Muscle of leg (tissue), 11 donors: ENCODE results near the gene STK32C. TPM values are rescaled to one million over a fixed set of nuclear protein-coding genes. Genes with fewer than 3 reads are reported as not detected.
"Not testable (repeated sequence)": the region's sequence is repeated elsewhere in the genome, so short reads cannot be mapped to it uniquely, and the experiment has no call there.

Experiments
- DNase-seq: peaks from one replicate; pipeline ENCODE4 v3.0.0; 2013
- H3K27ac ChIP-seq: one replicate; pipeline ENCODE4 v1.5.1; 2013; ENCODE audit warnings: mild to moderate bottlenecking, low read length, control low read depth
- H3K27me3 ChIP-seq: one replicate; pipeline ENCODE4 v1.6.1; 2013; ENCODE audit warnings: low read length; ENCODE audit not compliant: control insufficient read depth, insufficient read depth
- H3K36me3 ChIP-seq: one replicate; pipeline ENCODE4 v1.6.1; 2013; ENCODE audit warnings: low read length; ENCODE audit not compliant: control insufficient read depth, insufficient read depth
- H3K4me1 ChIP-seq: one replicate; pipeline ENCODE4 v1.6.1; 2013; ENCODE audit warnings: low read length; ENCODE audit not compliant: control insufficient read depth, insufficient read depth
- H3K4me3 ChIP-seq: one replicate; pipeline ENCODE4 v1.5.1; 2013; ENCODE audit warnings: low read length, control low read depth
- H3K9me3 ChIP-seq: replicated peaks from 2 replicates; pipeline ENCODE4 v1.6.1; 2013; ENCODE audit warnings: low read depth, low read length; ENCODE audit not compliant: control insufficient read depth
- WGBS: methylation state at CpG from one replicate; pipeline ENCODE4 v1.1.5; 2013; ENCODE audit warnings: missing lambda C conversion rate; ENCODE audit not compliant: insufficient coverage; 5-methylcytosine and 5-hydroxymethylcytosine counted together
- polyA plus RNA-seq, 8 donors: library from polyadenylated mRNA; unstranded; fragments of 120-200 nt; gene quantifications; one replicate each; pipeline versions ENCODE4 v1.2.1 to v1.2.3, GENCODE V29; 2013; ENCODE audit warnings: inconsistent platforms in 1 of 8, low replicate concordance in 1 of 8; ENCODE audit not compliant: insufficient read length in 8 of 8, insufficient read depth in 1 of 8
- total RNA-seq: library from RNA; stranded (reverse); fragments of 120-200 nt; gene quantifications from one replicate; pipeline ENCODE4 v1.2.4, GENCODE V29; 2013

Gene STK32C
- total and polyA plus RNA-seq, 9 donors = 9.4 to 14.7 (median 12.0) TPM

DNA sequence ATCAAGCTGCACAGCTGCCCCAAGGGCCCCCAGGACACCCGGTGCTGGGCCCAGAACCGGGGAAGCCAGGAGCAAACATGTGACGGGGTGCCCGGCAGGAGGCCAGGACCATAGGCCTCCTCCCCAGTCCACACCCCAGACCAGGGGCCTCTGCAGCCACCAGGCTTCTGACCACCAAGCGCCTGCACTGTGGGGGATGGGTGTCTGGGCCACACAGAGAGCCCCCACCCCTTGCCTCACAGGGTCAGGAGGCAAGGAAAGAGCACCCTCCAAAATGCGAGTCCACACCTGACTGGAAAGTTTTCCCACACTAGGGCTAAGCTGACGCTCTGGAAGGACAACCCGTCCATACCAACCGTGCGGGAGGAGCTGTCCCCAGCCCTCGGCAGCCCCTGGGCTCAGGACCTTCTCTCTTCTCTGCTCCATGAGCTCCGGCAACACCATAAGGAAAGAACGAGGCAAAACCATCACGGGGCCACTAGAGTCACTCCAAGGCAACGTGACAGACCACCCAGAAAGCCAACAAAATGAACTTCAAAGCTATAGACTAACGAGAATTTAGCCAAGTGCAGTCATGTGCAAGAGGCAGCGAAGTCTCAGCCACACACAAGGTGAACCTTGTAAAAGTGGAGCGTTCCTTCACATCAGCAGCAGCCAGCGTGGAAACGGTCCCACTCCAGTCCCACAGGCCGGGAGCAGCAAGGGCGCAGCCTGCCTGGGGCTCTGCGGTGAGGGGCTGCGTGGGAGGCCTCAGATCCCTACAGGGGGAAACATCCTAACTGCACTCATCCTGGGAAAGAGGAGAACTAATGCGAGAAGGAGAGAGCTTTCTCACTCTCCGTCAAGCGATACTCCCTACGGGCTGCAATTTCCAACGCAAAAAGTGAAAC lies 5.1 kb downstream of the STK32C start:
- Histone ChIP-seq H3K4me3 (no peak overlapping the region), H3K9me3 (no peaks in the 10 kb centered on the region), H3K27me3 (peaks cover 29% of the 10 kb centered on the region), H3K27ac (no peak overlapping the region), H3K36me3 (no peaks in the 10 kb centered on the region), H3K4me1 (peaks cover 13% of the 10 kb centered on the region)
- DNase-seq = no peak
- WGBS = 69% methylated on average over 14 of the region's 29 CpGs

DNA sequence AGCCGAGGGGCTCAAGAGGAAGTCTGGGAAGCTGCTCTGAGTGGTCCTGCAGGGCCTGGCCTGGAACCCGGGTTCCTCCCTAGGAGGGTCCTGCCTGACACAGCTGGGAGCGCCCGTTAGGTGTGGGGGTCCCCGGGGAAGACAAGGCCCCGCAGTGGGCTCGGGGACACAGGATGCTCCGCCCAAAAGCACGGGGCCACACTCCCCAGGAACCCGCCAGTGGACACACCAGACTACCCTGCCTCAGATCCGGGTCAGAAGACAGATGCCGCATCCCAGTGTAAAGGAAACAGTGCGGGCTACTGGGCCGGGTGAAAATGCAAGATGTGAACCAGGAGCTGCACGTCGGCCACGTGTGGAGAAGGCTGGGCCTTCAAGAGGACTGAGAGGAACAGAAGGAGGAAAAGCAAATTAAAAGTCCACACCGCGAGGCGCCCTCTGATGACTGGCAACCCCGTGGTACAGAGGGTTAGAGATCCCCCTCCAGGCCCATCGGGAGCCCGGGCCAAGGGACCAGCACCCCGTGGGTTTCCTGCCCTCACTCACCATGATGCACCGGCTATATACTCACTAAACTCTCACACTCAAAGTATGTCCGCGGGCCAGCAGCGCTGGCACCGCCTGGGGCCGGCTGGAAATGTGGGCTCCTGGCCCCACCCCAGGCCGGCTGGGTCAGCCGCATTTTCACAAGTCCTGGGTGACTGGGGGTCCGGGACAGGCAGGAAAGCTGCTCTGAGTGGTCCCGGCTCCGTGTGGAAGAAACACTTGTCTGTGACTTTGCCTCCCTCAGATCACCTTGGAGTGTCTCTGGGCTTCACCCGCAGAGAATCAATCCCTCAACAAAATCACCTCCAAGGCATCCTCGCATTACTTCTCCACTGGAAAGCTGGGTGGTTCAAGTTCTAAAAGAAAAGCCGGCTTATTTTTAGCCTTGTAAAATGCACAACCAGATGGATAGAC lies 6.1 kb downstream of the STK32C start:
- Histone ChIP-seq H3K27ac (no peak overlapping the region), H3K36me3 (no peaks in the 10 kb centered on the region), H3K4me1 (peaks cover 16% of the 10 kb centered on the region), H3K9me3 (no peaks in the 10 kb centered on the region), H3K27me3 (peaks cover 25% of the 10 kb centered on the region), H3K4me3 (no peak overlapping the region)
- WGBS = 88% methylated on average over 31 of the region's 38 CpGs
- no peak for DNase-seq

DNA sequence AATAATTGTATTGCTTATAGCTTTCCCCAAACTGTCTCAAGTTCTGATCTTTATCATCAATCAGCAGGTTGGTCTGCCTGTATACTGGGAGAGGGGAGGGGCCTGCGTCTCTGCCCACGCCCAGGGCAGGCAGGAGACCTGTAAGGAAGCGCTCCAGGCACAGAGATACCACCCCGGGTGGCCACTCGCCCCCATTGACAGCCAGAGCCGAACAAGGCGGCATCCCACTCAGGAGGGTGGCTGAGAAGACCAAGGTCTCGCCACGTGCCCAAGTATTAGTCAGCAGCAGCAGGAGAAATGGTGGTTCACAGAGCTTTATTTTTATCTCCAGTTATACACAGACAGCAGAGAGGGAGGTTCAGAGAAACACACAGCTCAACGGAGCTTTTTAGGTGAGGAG lies 7.2 kb downstream of the STK32C start:
- Histone ChIP-seq H3K36me3 (no peaks in the 10 kb centered on the region), H3K27ac (no peak overlapping the region), H3K27me3 (peaks cover 14% of the 10 kb centered on the region), H3K9me3 (no peaks in the 10 kb centered on the region), H3K4me3 (no peak overlapping the region), H3K4me1 (peaks cover 15% of the 10 kb centered on the region)
- WGBS = 74% methylated on average over 6 of the region's 10 CpGs
- no peak for DNase-seq

DNA sequence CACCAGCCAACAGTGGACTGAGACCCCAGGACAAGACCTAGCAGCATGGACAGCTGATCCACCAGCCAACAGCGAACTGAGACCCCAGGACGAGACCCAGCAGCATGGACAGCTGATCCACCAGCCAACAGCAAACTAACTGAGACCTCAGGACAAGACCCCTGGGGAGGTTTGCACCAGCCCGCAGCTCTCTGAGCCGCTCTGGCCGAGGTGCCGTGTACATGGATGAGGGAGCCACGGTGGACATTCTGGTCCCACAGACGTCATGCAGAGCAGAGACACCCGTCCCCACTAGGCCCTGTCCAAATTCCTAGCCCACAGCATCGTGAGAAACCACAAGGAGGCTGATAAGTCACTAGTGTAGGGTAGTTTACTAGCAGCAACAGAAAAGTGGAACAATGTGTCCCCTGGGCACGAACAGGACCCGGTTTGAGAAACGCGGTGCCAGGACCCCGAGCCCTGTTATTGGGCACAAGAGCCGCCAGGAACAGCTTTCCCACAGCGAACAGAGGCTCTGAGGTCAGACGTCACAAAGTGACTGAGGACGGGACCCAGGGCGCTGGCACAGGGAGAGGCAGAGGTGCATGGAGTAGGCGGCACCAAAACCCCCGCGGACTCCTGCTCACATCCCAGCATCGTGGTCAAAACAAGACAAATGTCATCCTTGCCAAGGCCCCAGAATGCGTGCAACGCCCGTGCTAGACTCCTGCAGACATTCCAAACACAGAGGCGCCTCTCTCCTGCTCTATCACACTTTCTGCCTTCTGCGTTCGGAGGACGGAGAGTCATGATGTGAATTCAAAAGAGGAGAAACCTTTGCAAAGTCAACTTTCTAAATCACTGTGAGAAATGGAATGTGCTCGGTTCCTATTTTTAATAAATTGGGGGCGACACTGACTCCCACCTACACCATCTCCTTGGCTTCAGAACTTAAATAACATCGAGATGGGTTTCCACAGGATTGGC lies 8.1 kb downstream of the STK32C start:
- no peaks in the 10 kb centered on the region for H3K9me3 ChIP-seq
- DNase-seq = no peak
- 87% methylated on average over 22 of the region's 34 CpGs for WGBS

DNA sequence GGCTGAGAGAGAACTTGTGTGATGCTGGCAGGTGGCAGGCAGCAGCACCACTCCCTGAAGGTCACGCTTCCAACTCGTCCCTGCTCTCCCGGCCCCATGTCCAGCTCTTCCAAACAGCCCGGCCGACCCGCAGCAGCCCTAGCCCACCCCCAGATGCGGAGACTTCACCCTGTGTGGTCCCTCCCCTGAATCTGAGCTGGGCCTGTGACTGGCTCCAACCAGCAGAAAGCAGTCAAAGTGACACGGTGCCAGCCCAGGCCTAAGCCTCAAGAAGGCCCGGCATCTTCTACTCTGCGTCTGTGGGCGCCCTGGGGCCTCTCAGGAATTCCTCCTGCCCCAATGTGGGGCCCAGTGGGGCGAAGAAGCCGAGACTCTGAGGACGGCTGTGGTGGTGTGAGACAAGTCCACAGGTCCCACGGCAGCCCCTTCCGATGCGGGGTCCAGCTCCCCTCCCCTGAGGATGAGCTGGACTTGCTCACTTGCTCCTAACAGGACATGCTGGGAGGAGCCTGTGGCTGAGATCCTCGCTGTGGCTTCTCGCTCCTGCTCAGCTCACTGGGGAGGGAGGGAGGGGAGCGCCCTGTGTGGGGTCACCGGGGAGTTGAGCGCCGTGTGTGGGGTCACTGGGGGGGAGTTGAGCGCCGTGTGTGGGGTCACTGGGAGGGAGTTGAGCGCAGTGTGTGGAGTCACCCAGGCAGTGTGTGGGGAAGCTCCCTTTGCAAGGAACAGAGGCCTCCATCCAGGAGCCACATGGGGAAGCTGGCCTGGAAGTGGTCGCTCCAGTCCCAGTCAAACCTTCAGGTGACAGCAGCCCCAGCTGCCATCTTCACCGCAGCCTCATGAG lies 9.5 kb downstream of the STK32C start:
- WGBS = 35% methylated on average over 23 of the region's 28 CpGs
- Histone ChIP-seq H3K9me3 (no peaks in the 10 kb centered on the region), H3K27me3 (peaks cover 6% of the 10 kb centered on the region), H3K4me1 (peaks cover 24% of the 10 kb centered on the region), H3K4me3 (no peak overlapping the region), H3K27ac (no peak overlapping the region), H3K36me3 (no peaks in the 10 kb centered on the region)
- DNase-seq = no peak

More for the DNA sequence above, 8.1 kb downstream of the STK32C start:
- Histone ChIP-seq H3K36me3 (no peaks in the 10 kb centered on the region), H3K27me3 (peaks cover 11% of the 10 kb centered on the region), H3K27ac (no peak overlapping the region), H3K4me1 (peaks cover 15% of the 10 kb centered on the region), H3K4me3 (no peak overlapping the region)

DNA sequence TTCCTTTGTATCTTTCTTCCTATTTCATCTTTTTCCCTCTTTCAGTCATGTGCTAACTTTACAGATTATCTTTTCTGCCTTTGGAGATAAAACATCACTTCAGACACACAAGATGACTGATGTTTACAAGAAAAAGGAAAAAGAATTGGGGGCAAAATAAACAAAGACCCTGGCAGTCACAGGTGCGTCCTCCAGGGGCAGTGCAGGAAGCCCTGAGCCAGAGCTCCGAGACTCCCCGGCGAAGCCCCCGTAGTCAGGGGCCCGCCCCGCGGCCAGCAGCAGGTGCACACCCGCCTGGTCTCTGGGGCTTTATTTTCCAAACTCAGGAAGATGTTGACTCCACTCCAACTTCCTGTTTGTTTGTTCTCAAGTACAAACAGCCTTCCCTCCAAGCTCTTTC lies 10.2 kb downstream of the STK32C start:
- H3K36me3 ChIP-seq = no peaks in the 10 kb centered on the region
- no peak overlapping the region for H3K4me3 ChIP-seq
- H3K9me3 ChIP-seq = no peaks in the 10 kb centered on the region
- H3K4me1 ChIP-seq = peaks cover 30% of the 10 kb centered on the region
- WGBS = 19% methylated on average over 9 of the region's 9 CpGs
- H3K27ac ChIP-seq = no peak overlapping the region
- DNase-seq = peak; percentile 39
- H3K27me3 ChIP-seq = peaks cover 4% of the 10 kb centered on the region

DNA sequence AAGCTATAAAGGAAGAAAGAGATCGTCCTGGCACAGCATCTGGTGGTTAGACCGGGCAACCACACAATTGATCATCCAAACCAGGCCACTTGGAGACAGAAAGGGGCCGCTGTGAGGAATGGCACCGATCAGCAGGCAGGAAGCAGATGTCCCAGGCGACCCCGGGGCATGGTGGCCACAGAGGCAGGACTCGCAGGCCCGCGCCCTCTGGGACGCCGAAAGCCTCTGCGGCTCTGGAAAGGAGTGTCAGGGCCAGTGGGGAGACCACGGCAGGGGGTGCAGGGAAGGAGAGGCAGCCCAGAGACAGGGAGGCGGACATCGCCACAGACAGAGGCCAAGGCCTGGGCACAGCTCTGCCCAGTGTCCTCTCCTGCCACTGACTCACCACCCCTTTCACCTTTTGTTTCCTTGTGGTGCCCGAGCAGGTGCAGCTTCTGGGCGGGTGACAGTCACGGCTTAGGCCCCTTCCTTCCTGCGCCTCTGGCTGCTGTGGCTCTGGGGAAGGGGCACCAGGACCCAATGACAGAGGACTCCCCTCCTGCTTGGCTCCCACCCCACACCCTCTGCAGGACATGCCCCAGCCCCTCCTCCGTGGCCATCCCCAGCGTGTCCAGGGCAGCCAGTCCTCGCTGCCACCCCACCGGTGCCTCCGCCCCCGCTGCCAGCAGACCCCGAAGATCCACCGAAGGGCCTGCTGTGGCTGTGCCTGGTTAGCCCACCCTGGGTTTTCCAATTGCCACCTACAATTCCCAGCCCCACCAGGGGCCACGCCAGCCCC lies 10.9 kb downstream of the STK32C start:
- WGBS = 82% methylated on average over 23 of the region's 28 CpGs

DNA sequence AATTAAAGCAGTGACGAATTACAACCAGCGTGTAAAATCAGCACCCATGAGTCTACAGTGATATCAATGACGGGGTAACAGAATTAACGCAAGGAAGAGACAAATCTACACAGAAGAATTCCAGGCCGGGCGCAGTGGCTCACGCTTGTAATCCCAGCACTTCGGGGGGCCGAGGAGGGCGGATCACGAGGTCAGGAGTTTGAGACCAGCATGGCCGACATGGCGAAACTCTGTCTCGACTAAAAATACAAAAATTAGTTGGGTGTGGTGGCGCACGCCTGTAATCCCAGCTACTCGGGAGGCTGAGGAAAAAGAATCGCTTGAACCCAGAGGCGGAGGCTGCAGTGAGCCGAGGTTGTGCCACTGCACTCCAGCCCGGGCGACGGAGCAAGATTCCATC lies 12.3 kb downstream of the STK32C start:
- H3K4me1 ChIP-seq = peaks cover 30% of the 10 kb centered on the region
- H3K9me3 ChIP-seq, DNase-seq, H3K36me3 ChIP-seq, H3K4me3 ChIP-seq, H3K27ac ChIP-seq, H3K27me3 ChIP-seq: not testable (repeated sequence)
- WGBS = 87% methylated on average over 20 of the region's 23 CpGs

More for the DNA sequence above, 10.9 kb downstream of the STK32C start:
- Histone ChIP-seq H3K4me3 (no peak overlapping the region), H3K36me3 (no peaks in the 10 kb centered on the region), H3K4me1 (peaks cover 30% of the 10 kb centered on the region), H3K9me3 (no peaks in the 10 kb centered on the region), H3K27me3 (peaks cover 2% of the 10 kb centered on the region), H3K27ac (no peak overlapping the region)
- no peak for DNase-seq
